ENCODE measurements around the gene RHOA. TPM values are rescaled to one million over a fixed set of nuclear protein-coding genes. Genes with fewer than 3 reads are reported as not detected.

The RHOA gene
- total RNA-seq, 1 experiment from 2014 or later = 497 TPM

- H3K9me3 ChIP-seq (ENCODE audit: control insufficient read depth in 1 of 2, insufficient read depth in 1 of 2, low read depth in 1 of 2, low read length in 2 of 2) = no peaks in the 10 kb centered on the region
- ATAC-seq (no peak), DNase-seq (ENCODE audit: low read depth, low spot score) (no peak)
- no peaks in the 10 kb centered on the region for H4K20me1 ChIP-seq (ENCODE audit: insufficient read depth)
- H3K4me3 ChIP-seq (replicated peaks in 1 of 2; ENCODE audit: low read depth in 1 of 2, low read length in 2 of 2) = no peak overlapping the region
- H3K9me2 ChIP-seq (ENCODE audit: insufficient read depth) = no peaks in the 10 kb centered on the region
- H3K4me2 ChIP-seq (ENCODE audit: low read length) = no peak overlapping the region
- H3K27me3 ChIP-seq (ENCODE audit: insufficient read depth, low read length) = no peaks in the 10 kb centered on the region
- POLR2A ChIA-PET = no interaction called here
- no peak overlapping the region for H3K9ac ChIP-seq (ENCODE audit: low read length)
- RAD21 ChIA-PET (ENCODE audit: low non-redundant PET in 1 of 2, low total read pairs in 2 of 2, uncharacterized antibody in 2 of 2, unreplicated experiment in 2 of 2) = no interaction called here
- no TSS peak for BruUV-seq (replicated peaks)
- intact Hi-C loops (cut with micrococcal nuclease) = no loop called here
- CTCF ChIA-PET = interaction anchor here (1.6 kb wide), 1 partner anchor 115 kb away, joined by 3 read pairs; no protein-coding TSS in a partner anchor
- H2AFZ ChIP-seq (ENCODE audit: low read depth, low read length, poor library complexity, severe bottlenecking) = no peak overlapping the region
- TF ChIP-seq, protein P1, sequence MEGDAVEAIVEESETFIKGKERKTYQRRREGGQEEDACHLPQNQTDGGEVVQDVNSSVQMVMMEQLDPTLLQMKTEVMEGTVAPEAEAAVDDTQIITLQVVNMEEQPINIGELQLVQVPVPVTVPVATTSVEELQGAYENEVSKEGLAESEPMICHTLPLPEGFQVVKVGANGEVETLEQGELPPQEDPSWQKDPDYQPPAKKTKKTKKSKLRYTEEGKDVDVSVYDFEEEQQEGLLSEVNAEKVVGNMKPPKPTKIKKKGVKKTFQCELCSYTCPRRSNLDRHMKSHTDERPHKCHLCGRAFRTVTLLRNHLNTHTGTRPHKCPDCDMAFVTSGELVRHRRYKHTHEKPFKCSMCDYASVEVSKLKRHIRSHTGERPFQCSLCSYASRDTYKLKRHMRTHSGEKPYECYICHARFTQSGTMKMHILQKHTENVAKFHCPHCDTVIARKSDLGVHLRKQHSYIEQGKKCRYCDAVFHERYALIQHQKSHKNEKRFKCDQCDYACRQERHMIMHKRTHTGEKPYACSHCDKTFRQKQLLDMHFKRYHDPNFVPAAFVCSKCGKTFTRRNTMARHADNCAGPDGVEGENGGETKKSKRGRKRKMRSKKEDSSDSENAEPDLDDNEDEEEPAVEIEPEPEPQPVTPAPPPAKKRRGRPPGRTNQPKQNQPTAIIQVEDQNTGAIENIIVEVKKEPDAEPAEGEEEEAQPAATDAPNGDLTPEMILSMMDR (IDR thresholded peaks at IDR 0.05 in 2 of 3, conservative IDR thresholded peaks at IDR 0.05 in 1 of 3; ENCODE audit: borderline replicate concordance in 1 of 3, insufficient read depth in 1 of 3, low read depth in 2 of 3, low read length in 2 of 3) = no peak
- TF ChIP-seq POLR2A (IDR thresholded peaks at IDR 0.05; ENCODE audit: borderline replicate concordance, extremely low read depth, insufficient read depth, insufficient read length) = no peak
- TF ChIP-seq CEBPB (IDR thresholded peaks at IDR 0.05; ENCODE audit: low read depth) = no peak
- no peak for TF ChIP-seq CBX3 (IDR thresholded peaks at IDR 0.05; ENCODE audit: low read depth)
- no peak for TF ChIP-seq SIN3A (IDR thresholded peaks at IDR 0.05; ENCODE audit: low read depth)
- TF ChIP-seq EZH2 (IDR thresholded peaks at IDR 0.05) = no peak
- TF ChIP-seq POLR2AphosphoS5 (IDR thresholded peaks at IDR 0.05; ENCODE audit: low read depth, low read length) = no peak
- no peak for TF ChIP-seq ELF1 (IDR thresholded peaks at IDR 0.05; ENCODE audit: borderline replicate concordance, low read depth)
- H3K27ac ChIP-seq (ENCODE audit: low read depth, low read length) = no peak overlapping the region
- H3K4me1 ChIP-seq (ENCODE audit: control insufficient read depth in 1 of 2, insufficient read depth in 2 of 2, low read length in 2 of 2) = peaks cover 0 to 6% of the 10 kb centered on the region in 2 experiments; a peak in 1 of 4 replicates
- H3K79me2 ChIP-seq (ENCODE audit: insufficient read depth, low read length) = peaks cover 52% of the 10 kb centered on the region
- peaks cover 32 to 33% of the 10 kb centered on the region in 2 experiments; a peak in 3 of 4 replicates for H3K36me3 ChIP-seq (ENCODE audit: control insufficient read depth in 1 of 2, insufficient read depth in 2 of 2, low read length in 2 of 2)
Measured at GRCh38 chr3:49333916-49334633, 77.7 kb downstream of the RHOA start.
